Skin of body (tissue), 2 donors: ENCODE results near the gene NFE2L3. TPM values are rescaled to one million over a fixed set of nuclear protein-coding genes. Genes with fewer than 3 reads are reported as not detected.
A peak's percentile ranks its signal among the peaks of the same experiment; 100 is the strongest.
"Not testable (repeated sequence)": the region's sequence is repeated elsewhere in the genome, so short reads cannot be mapped to it uniquely, and the experiment has no call there.

ENCODE experiments used
- DNase-seq: peaks from one replicate; lab custom pipeline; 2025; lab: John Stamatoyannopoulos, UW
- total RNA-seq: library from RNA; depleted of rRNA; stranded (reverse); fragments of >200 nt; gene quantifications from one replicate; pipeline ENCODE4 v1.2.3, GENCODE V29; 2014

The NFE2L3 gene
- total RNA-seq, 1 donor from 2014 or later: 12.3 TPM

DNA sequence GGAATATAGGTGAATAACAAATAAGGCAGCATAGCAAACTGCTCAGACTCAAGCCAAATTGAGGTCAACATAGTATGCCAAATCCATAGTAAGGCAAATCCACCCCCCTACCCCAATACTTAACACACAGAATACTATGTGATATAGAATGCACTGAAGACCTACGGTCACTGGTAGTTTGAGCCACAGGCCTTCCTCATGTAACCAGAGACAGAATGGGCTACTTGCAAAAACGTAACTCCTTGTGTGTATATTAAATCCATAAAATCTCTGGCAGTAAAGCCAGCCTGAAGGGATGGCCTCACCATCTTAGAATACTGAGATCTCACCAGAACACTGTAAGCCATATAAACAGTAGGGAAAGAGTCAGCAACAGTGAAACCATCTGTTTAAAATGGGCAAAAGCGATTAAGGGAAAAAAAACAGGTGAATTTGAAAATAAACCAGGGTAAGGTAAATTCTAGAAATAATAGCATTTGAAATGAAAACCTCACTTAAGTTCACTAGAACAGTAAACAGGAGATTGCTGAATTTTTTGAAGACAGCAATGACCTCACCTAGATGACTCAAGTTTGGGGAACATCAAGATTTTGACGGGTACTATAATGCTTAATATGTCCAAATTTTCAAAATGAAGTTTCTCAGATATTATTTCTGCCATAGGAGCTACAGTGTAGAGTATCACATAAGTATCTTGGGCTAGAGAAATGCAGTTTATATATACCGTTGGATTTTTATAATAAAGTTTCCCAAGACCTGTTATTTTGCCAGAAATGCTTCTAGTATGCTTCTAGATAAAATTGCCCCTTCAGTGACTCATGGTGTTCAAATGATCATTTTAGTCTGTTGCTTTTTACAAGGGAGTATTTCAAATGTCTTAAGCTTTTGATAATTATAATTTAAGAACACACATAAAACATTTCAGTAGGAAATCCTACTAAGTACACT is 34.6 kb downstream of the NFE2L3 start:
- no peak for DNase-seq

DNA sequence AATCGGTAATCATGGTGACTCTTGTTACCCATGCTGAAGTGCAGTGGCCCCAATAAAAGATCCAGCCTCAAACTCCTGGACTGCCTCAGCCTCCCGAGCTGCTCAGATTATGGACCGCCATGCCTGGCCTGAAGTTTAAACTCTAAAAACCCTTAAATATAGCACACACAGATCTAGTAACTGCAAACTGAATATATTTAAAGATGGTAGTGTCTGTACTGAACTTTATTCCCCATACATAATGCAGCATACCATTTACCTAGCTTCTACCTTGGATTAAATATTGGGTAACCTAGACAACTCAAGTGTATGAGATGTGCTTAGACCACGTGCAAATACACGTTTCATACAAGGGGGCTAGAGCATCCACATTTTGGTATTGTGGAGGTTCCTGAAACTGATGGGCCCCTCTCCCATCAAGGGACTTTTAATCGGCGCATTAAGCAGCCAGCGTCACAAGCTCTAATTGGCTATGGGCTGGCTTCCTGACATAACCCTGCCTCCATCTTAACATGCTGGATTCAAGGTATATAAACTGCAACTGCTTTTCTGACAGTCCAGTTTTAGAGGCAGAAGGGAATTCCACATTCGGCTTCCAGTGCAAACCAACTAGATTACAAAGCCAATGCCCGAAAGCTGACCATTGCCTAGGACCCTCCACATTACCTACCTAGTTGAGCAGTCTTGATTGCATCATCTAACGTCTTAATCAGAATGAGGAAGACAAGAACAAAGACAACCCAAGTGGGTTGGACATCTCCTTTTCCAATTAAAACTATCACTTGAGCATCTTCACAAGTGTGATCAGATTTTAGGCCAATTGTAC is 35.6 kb downstream of the NFE2L3 start:
- DNase-seq: no peak

- no peak for DNase-seq
Observed at GRCh38 chr7:26188206-26188956, 36.4 kb downstream of the NFE2L3 start.

DNA sequence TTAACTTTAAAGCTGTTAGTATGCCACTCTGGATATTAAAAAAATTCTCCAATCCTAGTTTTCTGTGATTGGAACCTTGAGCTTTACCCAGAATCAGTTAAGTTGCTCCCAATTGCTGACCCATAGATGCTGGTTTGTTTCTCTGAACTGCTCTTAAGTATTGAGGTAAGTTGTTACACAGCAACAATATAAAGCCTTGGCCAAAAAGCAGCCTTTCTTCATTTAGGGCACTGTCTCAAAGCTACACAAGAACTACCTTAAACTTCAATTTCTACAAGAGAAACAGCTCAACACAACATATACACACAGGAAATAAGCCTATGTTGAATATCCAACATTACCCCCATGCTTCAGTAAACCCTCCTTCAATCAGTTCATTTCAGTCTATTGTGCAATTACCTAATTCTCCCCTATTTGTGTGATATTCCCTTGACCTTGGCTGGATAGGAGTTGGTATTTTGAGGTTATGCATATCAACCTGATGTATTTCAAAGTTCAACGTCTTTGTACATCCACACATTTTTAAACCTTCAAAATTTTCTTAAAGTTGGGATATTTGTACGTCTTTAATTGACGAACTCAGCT is 37.1 kb downstream of the NFE2L3 start:
- DNase-seq: no peak

GRCh38 chr7:26189697-26190096 is 37.7 kb downstream of the NFE2L3 start:
- no peak for DNase-seq

- no peak for DNase-seq
Observed at GRCh38 chr7:26190417-26190869, 38.4 kb downstream of the NFE2L3 start.

DNA sequence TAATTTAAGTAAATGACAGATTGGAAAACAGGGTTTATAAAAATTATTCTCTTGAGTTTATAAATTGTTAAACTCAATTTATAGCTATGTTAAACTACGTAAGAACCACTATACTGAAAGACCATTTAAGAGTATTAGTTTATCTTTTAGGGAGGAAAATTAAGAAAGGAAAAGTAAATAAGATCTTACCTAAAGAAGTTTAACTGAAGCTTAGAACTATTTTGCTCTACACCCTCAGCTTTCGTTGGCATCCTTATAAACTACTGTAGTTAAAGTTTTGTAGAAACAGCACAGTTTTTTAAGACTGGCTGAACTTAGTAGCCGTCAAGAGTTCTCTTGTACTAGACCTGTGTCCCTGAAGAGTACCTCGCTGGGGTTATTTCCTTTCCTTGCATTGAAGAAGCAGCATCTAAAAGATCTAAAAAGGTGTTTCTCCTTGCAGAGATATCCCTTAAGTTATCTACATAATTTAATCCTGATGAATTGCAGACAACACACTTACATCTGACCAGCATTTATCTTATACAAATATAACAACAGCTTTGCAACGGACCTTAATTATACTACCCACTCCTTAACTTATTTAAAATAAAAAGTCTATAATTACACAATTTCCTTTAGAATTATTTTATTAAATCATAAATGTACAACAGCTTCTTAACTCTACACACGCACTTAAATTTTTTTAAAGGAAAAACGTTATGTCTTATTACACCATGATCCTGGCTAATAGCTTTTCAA is 39.4 kb downstream of the NFE2L3 start:
- no peak for DNase-seq

DNA sequence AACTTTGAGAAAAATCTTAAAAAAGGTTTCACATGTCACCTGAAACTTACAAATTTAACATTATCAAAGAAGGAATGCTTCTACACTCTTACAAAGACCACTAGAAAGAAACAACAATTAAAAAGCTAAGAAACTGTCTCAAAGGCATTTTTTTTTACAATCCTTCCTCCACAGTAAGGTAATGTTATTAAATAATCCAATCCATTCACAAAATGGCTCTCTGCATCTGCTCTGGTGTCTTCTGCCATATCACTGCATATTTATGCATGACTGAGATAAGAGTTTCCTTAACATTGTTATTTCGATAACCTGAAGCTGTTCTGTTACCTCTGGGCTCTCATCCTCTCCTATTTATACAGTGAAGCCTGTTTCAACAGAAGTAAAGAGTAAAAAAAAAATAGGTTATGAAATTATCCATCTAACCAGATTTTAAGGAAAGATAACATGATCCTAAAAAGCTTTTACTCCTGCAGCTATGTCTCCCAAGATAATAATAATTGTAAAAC is 40.0 kb downstream of the NFE2L3 start:
- no peak for DNase-seq

- DNase-seq: no peak
Observed at GRCh38 chr7:26192485-26193087, 40.6 kb downstream of the NFE2L3 start.

- no peak for DNase-seq
Observed at GRCh38 chr7:26193432-26194207, 41.6 kb downstream of the NFE2L3 start.

DNA sequence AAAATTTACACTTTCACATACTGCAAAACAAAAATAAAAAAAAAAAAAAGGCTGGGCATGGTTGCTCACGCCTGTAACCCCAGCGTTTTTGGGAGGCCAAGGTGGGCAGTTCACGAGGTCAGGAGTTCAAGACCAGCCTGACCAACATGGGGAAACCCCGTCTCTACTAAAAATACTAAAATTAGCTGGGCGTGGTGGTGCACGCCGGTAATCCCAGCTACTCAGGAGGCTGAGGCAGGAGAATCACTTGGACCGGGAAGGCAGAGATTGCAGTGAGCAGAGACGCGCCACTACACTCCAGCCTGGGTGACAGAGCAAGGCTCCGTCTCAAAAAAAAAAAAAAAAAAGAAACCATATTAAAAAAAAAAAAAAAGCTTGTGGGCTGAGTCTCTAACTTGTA is 42.8 kb downstream of the NFE2L3 start:
- not testable (repeated sequence) for DNase-seq

GRCh38 chr7:26195182-26195581 is 43.2 kb downstream of the NFE2L3 start:
- DNase-seq: no peak

DNA sequence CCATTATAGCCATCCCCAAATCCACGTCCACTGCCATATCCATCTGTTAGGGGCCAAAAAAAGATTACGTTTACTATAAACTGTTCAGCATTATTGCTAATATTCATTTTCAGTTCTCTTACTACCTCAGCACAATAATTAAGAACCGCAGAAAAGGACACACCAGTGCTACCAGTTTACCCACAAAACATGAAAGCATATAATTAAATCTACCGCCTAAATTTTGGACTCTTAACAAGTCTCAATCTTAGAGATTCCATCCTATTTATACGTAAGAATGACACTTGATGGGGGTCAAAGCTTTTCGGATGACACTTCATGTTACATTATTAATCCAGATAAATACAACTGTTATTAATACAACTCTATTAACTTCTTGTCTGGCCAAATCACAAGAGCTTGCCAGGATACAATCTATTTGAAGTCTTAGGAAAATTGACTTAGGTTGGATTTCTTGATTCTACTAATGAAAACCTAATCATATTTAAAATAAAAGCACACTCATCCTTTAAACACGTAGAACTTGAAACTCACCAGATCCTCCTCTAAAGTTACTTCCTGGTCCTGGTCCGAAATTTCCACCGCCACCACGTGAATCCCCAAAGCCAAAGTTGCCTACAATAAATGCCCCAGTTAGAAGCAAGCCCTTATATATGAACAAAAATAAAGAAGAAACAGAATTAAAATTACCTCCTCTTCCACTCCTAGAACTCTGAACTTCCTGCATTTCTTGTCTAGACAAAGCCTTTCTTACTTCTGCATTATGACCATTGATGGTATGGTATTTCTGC is 44.1 kb downstream of the NFE2L3 start:
- no peak for DNase-seq

DNA sequence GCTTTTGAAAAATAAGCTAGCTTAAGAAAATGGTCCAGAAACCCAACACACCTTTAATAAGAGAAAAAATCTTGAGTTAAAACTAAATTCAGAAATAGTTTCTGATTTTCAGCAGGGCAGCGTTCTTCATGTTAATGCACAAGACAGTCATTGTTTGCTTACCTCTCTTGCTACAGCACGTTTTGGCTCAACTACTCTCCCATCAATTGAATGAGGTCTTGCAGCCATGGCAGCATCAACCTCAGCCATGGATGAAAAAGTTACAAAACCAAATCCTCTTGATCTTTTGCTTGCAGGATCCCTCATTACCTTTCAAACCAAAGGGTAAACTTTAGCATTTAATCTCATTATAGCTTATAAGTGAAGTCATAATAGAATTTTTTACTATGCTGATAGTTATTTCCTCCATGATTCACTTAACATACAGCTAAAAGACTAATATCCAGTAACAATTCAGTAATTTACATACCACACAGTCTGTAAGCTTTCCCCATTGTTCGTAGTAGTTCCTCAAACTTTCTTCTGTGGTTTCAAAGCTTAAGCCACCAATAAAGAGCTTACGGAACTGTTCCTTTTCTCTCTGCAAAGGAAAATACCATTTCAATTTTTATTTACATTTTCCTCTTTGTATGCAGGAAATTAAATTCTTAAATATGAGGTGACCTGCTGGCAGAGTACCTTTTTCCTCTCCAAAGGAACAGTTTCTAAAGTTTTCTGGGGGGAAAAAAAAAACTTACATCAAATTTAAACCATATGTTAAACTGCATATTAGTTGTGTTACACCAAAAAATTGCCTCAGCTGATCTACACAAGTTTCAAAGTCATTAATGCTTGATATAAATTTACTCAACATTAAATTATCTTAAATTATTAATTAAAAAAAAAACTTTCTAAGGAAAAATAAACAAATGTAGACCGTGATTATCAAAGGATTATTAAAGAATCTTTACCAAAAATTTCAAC is 45.4 kb downstream of the NFE2L3 start:
- no peak for DNase-seq

GRCh38 chr7:26198133-26198780 is 46.3 kb downstream of the NFE2L3 start:
- peak; percentile 40 for DNase-seq

- DNase-seq: no peak
Observed at GRCh38 chr7:26198781-26199169, 46.8 kb downstream of the NFE2L3 start.
